Skeletal muscle tissue (tissue), 1 donor: ENCODE results near the gene FAAH. TPM values are rescaled to one million over a fixed set of nuclear protein-coding genes. Genes with fewer than 3 reads are reported as not detected.

ENCODE experiments used
- total RNA-seq: library from RNA; depleted of rRNA; stranded (reverse); fragments of >200 nt; gene quantifications from one replicate; pipeline ENCODE4 v1.2.3, GENCODE V29; 2014

Gene FAAH
- total RNA-seq, 1 donor from 2014 or later: 13.6 TPM

Other genes starting within 250 kb of the FAAH start
- gene TSPAN1, start 219.2 kb upstream of the FAAH start, total RNA-seq: not detected
- not detected for gene P3R3URF, start 217.8 kb upstream of the FAAH start, total RNA-seq
- gene POMGNT1, start 195.9 kb upstream of the FAAH start, total RNA-seq: 23.5 TPM
- gene LURAP1, start 191.0 kb upstream of the FAAH start, total RNA-seq: 1.6 TPM
- 3.1 TPM for gene RAD54L, start 146.6 kb upstream of the FAAH start, total RNA-seq
- gene LRRC41, start 90.7 kb upstream of the FAAH start, total RNA-seq: 55.8 TPM
- 480 TPM for gene UQCRH, start 90.6 kb upstream of the FAAH start, total RNA-seq
- 11.5 TPM for gene NSUN4, start 53.5 kb upstream of the FAAH start, total RNA-seq
- not detected for gene DMBX1, start 95.5 kb downstream of the FAAH start, total RNA-seq
- gene KNCN, start 157.3 kb downstream of the FAAH start, total RNA-seq: not detected
- gene MKNK1, start 210.0 kb downstream of the FAAH start, total RNA-seq: 20.4 TPM
- 14.1 TPM for gene MOB3C, start 222.5 kb downstream of the FAAH start, total RNA-seq